GM21576 (cell line): ENCODE results near the gene FAM107B.
"Not testable (repeated sequence)": the region's sequence is repeated elsewhere in the genome, so short reads cannot be mapped to it uniquely, and the experiment has no call there.

Experiments
- ATAC-seq: cut with Tn5 transposase; IDR thresholded peaks from one replicate; pipeline ENCODE4 v1.9.1; 2021; ENCODE audit warnings: mild to moderate bottlenecking, moderate library complexity; ENCODE audit not compliant: unreplicated experiment

Gene FAM107B

GRCh38 chr10:14737808-14738545, 36.7 kb downstream of the FAM107B start:
- ATAC-seq = no peak

GRCh38 chr10:14736600-14737081, 38.1 kb downstream of the FAM107B start:
- ATAC-seq = no peak

- no peak for ATAC-seq
These were observed 38.7 kb downstream of the FAM107B start for GRCh38 chr10:14736043-14736442.

DNA sequence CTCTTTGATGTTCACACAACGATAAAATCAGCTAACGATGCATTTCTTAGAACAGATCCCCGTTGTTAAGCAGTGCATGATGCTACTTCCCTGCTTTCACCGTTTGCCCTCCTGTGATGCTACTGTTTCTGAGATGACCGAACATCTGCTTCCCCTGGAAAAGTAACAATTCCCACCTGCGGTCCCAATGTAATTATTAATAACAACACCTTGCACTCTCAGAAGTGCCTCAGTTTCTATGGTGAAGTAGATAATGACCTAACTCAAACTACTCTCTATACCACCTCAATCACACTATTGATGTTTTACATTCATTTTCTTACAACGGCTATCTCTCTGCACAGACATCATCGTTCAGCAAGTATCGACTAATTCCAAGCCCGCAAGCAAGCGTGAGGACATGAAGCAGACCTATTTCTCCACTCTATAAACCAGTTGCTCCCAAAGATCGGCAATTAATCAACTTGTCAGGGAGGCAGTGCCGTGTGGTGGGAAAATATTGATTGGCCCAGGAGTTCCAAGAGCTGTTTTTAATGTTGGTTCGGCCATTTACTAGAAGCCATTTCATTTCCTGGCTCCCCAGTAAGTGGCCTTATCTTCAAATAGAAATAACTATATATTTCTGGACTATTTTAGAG, 42.7 kb downstream of the FAM107B start:
- ATAC-seq = no peak

- ATAC-seq = no peak
These were observed 46.4 kb downstream of the FAM107B start for GRCh38 chr10:14728346-14728745.

- no peak for ATAC-seq
These were observed 46.8 kb downstream of the FAM107B start for GRCh38 chr10:14727924-14728323.

DNA sequence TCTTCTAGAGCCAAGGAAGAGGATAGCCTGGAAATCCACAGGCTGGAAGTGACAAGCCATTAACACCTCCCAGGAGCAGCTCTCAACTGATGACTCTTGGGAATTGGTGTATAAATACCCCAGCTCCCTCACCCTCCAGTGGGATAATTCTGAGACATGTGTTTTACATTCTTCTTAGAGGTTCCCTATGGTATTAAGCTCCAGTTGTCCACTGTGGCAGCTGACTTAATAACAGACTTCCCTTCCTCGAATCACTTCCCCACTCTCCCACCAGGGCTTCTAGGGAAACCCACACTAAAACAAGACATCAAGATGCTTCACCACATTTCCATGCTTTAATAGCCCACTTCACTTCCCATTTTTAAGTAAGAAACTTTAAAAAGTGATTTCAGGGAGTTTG, 47.2 kb downstream of the FAM107B start:
- ATAC-seq = no peak

DNA sequence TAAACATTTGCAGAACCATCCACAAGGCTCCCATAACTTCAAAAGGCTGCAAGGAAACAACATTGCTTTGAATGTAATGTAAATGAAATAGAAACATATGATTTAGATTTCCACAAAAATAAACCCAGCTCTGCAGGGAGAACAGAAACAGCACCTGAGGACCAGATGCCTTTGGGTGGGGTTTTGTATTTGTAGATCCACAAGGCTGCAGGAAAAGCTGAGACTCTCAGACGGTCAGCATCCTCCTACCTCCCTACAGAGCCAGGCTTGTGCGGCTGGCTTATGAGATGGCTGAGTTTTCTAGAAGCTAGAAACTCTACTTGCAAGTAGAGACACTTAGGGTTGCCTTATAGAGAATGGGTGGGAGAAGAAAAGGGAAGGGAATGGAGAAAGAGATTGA, 49.8 kb downstream of the FAM107B start:
- ATAC-seq = no peak

DNA sequence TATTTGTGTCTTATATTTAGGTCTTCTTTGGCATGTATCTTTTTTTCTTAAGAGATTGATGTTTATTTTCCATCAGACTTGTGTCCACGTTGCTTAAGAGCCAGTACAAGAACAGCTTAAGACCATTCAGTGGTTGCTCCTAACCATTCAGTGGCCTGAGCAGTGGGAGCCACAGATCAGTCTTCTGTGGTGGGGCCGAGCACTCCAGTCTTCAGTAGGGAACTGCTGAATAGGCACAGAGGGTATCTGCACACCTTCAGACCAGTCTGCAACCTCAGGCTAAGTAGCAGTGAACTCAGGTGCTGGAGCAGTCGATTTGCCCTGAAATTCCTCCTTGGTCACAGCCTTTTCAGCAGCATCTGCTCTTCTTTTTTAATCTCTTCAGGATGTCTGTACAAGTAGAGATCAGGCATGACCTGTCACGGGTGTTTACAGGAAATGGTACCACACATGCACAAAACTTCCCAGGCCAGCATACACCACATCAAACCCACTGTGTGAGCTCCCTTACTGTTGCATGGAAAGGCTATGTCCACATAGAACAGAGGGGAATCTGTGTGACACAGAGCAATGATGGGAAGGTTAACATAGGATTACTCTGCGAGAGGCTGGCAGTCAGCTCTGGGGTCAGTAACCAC, 51.5 kb downstream of the FAM107B start:
- no peak for ATAC-seq

DNA sequence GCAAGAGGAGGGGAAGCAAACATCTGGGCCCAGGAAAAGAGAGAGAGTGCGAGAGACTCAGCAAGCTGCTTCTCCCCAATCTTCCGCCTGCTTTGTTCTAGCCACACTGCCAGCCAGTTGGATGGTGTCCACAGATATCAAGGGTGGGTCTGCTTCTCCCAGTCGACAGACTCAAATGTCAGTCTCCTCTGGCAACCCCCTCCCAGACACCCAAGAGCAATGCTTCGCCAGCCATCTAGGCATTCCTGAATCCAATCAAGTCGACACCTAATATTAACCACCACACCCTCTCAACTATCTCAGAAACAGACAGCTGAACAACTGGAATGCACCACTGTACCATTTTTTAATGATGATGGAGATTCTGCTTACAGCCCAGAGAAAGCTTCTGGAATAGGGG, 57.1 kb downstream of the FAM107B start:
- no peak for ATAC-seq

DNA sequence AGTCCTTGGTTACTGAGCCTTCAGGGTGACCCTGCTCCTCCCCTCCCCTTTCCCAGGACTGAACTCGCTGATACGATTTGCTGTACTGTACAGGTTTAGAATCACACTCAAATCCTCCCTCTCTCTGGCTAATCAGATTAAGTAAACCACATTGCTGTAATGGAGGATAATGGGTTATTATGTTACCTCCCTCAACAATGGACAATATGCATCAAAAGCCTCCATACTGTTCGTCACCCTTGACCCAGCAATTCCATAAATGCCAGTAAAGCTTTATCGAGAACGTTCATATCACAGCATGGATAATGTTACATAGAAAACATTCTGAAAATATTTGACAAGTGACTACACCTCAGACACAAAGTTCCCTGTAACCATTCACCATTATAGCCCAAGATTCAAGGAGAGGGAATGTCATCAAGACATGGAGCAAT, 61.7 kb downstream of the FAM107B start:
- no peak for ATAC-seq

DNA sequence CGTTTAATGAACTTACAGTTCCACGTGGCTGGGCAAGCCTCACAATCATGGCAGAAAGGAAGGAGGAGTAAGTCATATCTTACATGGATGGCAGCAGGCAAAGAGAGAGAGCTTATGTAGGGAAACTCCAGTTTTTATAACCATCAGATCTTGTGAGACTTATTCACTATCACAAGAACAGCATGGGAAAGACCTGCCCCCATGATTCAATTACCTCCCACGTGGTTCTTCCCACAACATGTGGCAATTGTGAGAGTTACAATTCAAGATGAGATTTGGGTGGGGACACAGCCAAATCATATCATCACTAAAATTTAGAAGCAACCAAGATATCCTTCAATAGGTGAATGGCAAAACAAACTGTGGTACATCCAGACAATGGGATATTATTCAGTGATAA, 65.4 kb downstream of the FAM107B start:
- not testable (repeated sequence) for ATAC-seq

DNA sequence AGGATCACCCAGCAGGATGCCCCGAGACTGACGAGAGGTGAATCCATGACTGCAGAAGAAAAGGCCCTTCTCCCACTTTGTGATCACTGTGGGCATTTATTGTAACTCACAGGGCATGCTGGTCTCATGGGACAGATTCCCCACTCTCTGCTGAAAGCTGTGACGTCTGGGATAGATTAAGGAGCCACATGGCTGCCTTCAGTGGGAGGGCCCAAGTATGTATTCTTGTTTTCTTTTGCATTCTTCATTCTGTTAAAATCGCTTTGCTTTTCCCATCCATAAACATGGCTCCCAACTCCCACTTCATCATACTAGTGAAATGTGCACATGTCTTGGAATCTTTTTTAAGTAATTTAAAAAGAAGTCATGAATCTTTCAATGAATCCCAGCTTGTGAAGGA, 67.2 kb downstream of the FAM107B start:
- ATAC-seq = no peak

GRCh38 chr10:14705548-14706230, 69.0 kb downstream of the FAM107B start:
- no peak for ATAC-seq

GRCh38 chr10:14703631-14704001, 71.1 kb downstream of the FAM107B start:
- ATAC-seq = no peak

DNA sequence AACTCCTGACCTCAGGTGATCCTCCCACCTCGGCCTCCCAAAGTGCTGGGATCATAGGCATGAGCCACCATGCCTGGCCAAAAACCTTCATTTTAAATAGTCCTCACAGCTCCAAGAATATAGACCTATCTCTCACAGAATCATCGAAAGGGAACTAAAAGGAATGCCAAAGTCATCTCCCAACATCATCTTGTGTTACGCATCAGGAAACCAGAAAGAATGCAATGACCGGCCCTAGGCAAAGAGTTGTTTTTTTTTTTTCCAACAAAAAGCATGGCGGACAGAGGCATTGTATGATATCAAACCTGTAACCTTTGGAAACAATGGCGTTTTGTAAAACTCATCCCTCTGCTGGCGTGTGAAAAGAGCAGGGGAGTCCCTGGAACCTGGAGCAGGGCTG, 73.2 kb downstream of the FAM107B start:
- ATAC-seq = no peak

GRCh38 chr10:14700546-14700945, 74.2 kb downstream of the FAM107B start:
- ATAC-seq = no peak

- no peak for ATAC-seq
These were observed 75.2 kb downstream of the FAM107B start for GRCh38 chr10:14699482-14699881.

- no peak for ATAC-seq
These were observed 75.9 kb downstream of the FAM107B start for GRCh38 chr10:14698829-14699170.

GRCh38 chr10:14698111-14698828, 76.4 kb downstream of the FAM107B start:
- no peak for ATAC-seq

DNA sequence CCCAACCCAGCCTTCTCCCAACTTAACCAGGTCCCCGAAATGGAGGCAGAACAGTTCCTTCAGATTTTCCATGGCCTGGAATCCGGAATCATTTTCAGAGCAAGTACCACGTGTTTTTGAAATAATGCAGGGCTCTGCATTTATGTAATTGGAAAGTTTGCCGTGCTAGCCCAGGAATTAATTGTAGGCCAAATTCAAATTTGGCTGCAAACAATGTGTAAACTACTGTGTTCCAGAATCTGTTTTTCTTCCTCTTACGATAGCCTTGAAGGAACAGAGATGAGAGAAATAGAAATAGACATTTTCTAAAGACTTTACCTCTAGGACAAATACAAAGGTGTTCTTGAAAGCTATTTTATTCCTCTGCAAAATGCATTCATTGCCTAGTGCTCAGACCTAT, 77.4 kb downstream of the FAM107B start:
- no peak for ATAC-seq
